LNCaP clone FGC (cell line): Measurements from ENCODE around the gene CGGBP1.

Experiments
- DNase-seq: peaks from one replicate; pipeline ENCODE4 v3.0.0-alpha.2; 2011; ENCODE audit warnings: low read depth
- H3K4me3 ChIP-seq: 2 replicates; pipeline ENCODE4 v1.5.1; 2011; ENCODE audit warnings: mild to moderate bottlenecking, low read depth, low read length, control low read depth
- CTCF ChIP-seq: IDR thresholded peaks from 2 replicates; pipeline ENCODE4 v1.5.1; 2012; ENCODE audit warnings: mild to moderate bottlenecking; ENCODE audit not compliant: control insufficient read depth, insufficient read depth; ENCODE audit errors: extremely low read depth

Gene CGGBP1

GRCh38 chr3:88036221-88036620 lies 22.6 kb downstream of the CGGBP1 start:
- no peak overlapping the region for H3K4me3 ChIP-seq
- no peak for TF ChIP-seq CTCF
- no peak for DNase-seq

GRCh38 chr3:88034491-88035275 lies 24.1 kb downstream of the CGGBP1 start:
- no peak for TF ChIP-seq CTCF

DNA sequence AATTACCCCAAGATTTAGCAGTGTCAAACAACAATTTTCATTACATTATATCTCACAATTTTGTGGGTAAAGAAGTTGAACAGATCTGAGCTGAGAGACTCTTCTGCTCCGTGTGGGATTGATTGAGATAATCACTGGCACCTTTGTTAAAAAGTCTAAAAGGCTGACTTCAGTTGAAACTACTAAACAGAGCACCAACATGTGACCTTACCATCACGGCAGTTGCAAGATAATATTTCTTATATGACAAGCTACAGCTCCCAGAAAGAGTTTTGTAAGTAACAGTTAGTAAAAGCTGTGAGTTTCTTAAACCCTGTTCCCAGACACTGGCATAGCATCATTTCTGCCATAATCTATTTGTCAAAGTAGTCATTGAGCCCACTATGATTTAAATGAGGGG lies 25.0 kb downstream of the CGGBP1 start:
- no peak for DNase-seq
- TF ChIP-seq CTCF, result no peak
- no peak overlapping the region for H3K4me3 ChIP-seq

More at GRCh38 chr3:88034491-88035275, 24.1 kb downstream of the CGGBP1 start:
- DNase-seq, result no peak
- no peak overlapping the region for H3K4me3 ChIP-seq

GRCh38 chr3:88033079-88033478 lies 25.7 kb downstream of the CGGBP1 start:
- no peak overlapping the region for H3K4me3 ChIP-seq
- TF ChIP-seq CTCF, result no peak
- DNase-seq, result no peak

GRCh38 chr3:88032245-88032644 lies 26.6 kb downstream of the CGGBP1 start:
- TF ChIP-seq CTCF, result no peak
- H3K4me3 ChIP-seq, result peak overlapping the region; percentile 37; the same call in 1 of the 2 replicates
- no peak for DNase-seq

DNA sequence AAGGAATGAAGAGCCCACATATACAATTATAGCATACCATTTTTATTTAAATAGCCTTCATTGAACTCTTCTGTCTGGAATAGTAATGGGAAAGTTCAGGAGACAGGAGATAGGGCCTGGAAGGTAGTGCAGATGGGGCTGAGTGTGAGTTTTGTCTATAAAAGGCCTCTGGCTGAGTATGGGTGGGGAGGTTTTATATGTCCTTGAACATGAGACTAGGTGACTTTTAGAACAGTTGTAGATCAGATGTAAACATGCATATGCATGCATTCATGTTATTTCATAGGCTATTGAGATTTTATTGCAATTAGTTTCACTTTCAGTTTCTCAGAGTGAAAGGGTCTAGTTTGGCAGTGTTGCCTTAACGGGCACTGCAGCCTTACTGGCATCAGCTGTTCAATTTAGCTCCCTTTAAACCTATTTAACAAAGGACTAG lies 27.1 kb downstream of the CGGBP1 start:
- H3K4me3 ChIP-seq, result peak overlapping the region; percentile 37
- no peak for TF ChIP-seq CTCF
- no peak for DNase-seq

- no peak for DNase-seq
- TF ChIP-seq CTCF, result no peak
- peak overlapping the region; percentile 10; the same call in 1 of the 2 replicates for H3K4me3 ChIP-seq
Observed at GRCh38 chr3:88030210-88030609, 28.6 kb downstream of the CGGBP1 start.
